HG03432 (cell line): Measurements from ENCODE around the gene PDZRN3.

Experiments
- ATAC-seq: cut with Tn5 transposase; IDR thresholded peaks from one replicate; pipeline ENCODE4 v1.9.1; 2021; ENCODE audit warnings: mild to moderate bottlenecking, moderate library complexity; ENCODE audit not compliant: unreplicated experiment

Gene PDZRN3

GRCh38 chr3:73624017-73624820, 522 bp downstream of the PDZRN3 start:
- ATAC-seq, result no peak

DNA sequence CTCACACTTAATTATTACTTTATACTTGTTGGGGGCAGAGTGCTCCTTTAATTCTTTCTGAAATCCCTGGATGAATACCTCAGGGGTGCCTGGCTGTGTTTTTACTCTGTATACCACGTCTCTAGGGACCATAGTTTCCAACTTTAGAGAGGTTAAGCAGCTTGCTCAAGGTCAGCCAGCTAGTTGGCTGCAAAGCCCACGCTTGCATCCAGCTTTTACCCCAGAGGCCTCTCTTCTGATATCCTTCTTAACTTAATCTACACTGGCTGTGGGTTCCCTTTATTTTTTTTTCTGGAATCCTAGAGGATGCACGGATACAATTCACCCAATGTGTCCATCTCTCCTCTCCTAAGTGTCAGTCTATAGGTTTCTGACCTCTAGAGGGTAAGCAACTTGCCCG, 1.4 kb downstream of the PDZRN3 start:
- no peak for ATAC-seq

GRCh38 chr3:73622091-73622805, 2.5 kb downstream of the PDZRN3 start:
- no peak for ATAC-seq

- no peak for ATAC-seq
These were observed 3.4 kb downstream of the PDZRN3 start for GRCh38 chr3:73621388-73621787.

DNA sequence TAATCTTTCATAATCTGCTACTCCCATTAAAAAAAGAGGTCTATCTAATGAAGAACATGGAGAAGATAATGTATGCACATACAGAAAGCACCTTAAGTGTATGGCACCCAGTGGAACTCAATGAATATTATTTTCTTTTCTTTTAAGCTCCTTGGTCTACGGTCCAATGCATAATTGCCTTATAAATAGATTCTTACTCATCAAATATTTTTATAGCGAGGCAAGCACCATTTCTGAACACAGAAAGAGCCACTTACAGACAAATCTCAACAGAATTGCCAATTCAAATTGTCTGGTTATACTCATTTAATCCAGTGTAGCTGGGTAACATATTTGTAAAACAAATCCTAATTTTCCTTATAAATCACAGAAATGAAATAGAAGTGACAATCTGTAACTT, 6.3 kb downstream of the PDZRN3 start:
- no peak for ATAC-seq

GRCh38 chr3:73616056-73616455, 8.7 kb downstream of the PDZRN3 start:
- ATAC-seq, result no peak

DNA sequence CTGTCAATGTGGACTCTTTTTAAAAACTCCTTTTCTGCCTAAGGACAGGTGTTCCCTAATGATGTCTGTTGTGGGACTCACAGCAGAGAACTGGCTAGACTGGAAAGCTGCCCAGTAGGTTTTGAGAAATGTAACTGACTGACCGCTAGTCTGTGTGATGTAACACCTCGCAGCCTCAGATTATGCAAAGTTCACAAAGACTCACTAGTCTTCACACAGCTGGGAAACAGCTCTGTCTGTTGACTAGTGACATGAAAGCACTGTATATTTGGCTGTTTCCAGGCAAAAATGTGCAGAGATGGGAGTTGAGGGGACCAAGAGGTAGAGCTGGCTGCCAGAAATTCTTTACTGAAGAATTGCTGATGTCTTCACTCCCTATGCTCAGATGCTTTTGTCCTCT, 10.3 kb downstream of the PDZRN3 start:
- no peak for ATAC-seq

- ATAC-seq, result no peak
These were observed 13.6 kb downstream of the PDZRN3 start for GRCh38 chr3:73611176-73611575.

GRCh38 chr3:73610493-73610892, 14.2 kb downstream of the PDZRN3 start:
- ATAC-seq, result no peak

DNA sequence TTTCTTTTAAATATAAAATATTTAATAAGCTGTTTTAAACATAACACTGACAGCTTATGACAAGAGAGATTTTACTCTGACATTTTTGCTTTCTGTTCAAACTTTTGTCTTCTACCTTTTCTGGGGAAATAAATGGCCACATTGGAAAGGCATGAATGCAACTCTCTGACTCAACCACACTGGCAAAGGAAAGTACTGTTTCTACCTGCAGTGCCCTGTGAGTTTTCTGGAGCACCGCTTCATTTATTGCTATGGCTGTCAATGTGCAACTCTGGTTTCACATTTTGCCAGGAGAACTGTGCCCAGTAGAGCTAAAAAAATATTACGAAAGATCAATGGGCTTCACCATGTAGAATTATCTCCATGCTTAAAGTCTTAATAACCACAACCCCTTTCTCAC, 15.1 kb downstream of the PDZRN3 start:
- ATAC-seq, result no peak

GRCh38 chr3:73609315-73609641, 15.5 kb downstream of the PDZRN3 start:
- ATAC-seq, result no peak

DNA sequence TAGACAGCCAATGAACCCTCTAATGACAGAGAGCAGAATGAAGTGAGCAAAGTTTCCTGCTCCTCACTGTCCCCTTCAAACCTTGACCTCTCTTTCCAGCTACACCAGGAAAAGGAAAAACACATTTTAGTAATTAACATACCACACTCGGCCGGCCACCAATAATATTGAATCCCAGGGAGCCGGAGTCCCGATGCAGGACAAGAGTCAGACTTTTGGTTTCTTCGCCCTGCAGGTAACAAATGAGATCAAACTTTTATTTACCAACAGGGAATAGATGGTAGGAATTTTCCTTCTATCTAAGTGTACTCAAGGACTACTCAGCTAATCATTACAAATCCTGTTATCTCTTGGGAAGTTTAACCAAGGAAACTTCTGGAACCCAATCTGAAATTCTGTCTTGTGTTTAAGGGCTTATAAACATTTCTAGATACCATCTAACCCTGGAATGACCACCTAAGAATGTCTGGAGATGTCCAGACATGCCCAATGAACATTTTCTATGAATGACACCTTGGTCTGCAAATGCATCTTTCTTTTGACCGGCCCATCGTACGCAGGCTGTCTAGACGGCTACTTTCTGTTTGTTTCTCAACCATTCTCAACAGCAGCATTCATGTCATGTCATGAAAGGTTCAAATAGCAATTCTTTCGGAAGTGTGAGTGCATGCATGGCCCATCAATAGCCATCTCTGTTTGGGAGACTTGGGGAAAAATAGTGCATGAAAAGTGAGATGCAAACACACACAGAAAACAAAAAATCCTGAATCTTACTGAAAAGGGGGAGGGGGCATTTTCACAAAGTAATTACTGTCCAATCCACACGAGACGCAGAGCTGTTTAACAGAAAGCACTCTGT, 16.1 kb downstream of the PDZRN3 start:
- ATAC-seq, result no peak

DNA sequence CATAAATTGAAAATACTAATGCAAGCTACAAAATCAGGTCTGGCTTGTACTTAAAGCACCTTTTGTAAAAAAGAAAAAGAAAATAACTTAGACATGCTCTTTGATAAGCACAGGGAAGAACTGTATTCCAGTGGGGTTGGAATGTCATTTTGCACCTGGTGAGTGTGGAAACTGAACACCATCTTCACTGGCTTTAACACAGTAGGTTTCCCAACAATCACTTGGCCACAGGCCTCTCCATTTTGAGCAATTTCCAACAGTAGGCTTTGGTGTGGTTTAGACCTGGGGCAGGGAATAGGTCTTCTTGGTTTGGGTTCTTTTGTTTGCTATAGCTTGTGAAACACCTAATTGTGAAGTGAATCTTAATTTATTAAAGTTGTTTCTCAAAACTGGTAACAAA, 18.9 kb downstream of the PDZRN3 start:
- no peak for ATAC-seq

GRCh38 chr3:73605412-73605811, 19.3 kb downstream of the PDZRN3 start:
- no peak for ATAC-seq

DNA sequence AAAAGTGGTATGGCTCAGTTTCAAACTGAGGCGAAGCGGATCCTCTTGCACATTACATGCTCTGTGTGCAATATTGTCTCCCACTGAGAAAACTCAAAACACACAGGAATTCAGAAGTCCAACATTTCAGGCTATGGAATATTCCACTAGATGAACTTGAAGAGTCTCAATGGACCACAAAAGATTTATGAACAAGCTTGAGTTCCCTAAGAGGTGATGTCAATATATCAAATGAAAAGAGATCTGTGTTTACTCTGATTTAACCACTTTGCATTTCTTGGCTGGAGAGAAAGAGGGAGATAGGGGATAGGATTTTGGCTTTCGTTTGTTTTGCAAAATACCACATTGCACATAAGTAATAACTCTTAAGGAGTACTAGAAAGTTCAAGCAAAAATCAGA, 20.3 kb downstream of the PDZRN3 start:
- ATAC-seq, result no peak

DNA sequence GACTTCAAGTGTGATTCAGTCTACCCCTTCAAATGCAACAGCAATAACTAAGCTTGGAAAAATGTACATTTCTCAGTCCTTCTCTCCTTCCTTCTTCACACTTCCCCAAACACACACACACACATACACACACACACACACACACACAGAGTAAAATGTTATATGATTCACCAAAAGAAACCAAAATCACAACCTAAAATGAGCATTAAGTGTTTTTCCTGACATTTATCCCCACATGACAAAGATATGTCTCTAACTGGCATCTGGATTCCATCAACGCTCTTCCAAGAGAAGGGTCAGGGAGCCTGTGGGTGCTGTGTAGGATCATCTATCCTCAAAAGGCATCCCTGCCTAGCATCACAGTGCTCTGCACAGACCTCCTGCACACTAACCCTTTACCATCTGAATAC, 21.0 kb downstream of the PDZRN3 start:
- ATAC-seq, result no peak

DNA sequence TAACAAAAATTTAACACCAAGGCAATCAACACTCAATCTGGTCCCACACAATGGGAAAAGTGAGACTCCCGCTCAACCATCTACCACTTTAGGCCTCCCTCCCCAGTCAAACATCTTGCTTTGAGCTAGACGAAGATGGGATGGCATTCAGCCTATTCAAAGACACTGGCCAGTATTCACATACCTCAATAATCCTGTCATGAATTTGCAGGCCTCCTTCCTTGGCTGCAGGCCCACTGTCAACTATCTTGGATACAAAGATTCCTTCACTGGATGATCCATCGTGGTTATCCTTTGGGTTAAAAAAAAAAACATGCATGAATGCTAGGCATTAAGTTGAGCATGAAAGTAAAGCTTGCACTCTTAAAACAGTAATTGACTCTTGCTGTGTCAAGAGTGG, 22.6 kb downstream of the PDZRN3 start:
- no peak for ATAC-seq

- ATAC-seq, result no peak
These were observed 23.3 kb downstream of the PDZRN3 start for GRCh38 chr3:73601481-73601880.

DNA sequence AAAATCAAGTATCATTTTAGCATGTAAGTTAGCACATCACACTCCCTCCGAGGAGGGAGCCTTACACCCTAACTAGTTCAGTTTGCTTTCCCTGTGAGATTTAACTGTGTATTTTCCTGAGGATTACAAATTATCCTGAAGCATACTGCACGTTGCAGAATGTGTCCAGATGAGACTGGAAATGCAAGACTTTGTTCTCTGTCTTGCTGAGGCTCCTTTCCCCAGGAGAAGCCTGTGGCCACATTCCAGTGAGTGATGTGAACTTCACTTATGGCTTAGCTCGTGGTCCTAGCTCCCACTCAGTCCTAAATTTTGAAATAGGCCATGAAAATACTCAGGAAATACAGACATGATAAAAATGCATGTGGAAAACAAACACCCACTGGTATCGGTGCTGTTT, 23.7 kb downstream of the PDZRN3 start:
- no peak for ATAC-seq

DNA sequence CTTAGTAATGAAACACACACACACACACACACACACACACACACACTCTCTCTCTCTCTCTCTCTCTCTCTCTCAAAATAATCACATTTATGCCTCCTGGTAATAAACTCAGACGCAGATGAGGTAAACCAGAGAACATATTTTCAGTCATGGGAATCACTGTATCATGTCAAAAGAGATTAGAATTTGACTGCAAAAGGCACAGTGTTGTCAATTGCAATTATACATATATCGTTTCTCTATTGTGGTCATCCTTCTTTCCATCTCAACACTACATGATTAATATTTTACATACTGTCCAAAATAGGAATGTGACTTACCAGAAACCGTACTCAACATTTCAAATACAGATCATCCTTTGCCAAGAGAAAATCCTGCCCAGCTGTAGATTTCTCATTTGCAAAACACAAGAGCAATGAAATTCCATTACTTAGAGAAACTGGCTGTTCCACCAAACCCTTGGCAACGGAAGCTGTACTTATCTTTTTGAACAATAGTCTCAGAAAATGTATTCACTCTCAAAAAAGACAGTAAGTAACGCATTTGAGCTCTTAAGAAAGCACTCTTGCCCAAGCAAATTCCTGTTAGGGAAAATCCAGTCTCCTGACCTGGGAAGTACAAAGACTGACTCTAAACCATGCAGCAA, 24.3 kb downstream of the PDZRN3 start:
- ATAC-seq, result no peak

GRCh38 chr3:73599605-73600004, 25.1 kb downstream of the PDZRN3 start:
- ATAC-seq, result no peak
